Tibial nerve (tissue), 4 donors: ENCODE data around the gene PLEKHB1. TPM values are rescaled to one million over a fixed set of nuclear protein-coding genes. Genes with fewer than 3 reads are reported as not detected.
A peak's percentile ranks its signal among the peaks of the same experiment; 100 is the strongest.

Experiments used
- DNase-seq, 2 donors: peaks; one replicate each; pipeline ENCODE4 v3.0.0-alpha.2; 2019; ENCODE audit warnings: low spot score in 2 of 2
- H3K27ac ChIP-seq, 4 donors: fragments of 200-600 bp; sonication (generic) in 3 of 4; one replicate each; pipeline ENCODE4 v1.5.1; 2017 to 2019; ENCODE audit warnings: mild to moderate bottlenecking in 1 of 4
- H3K27me3 ChIP-seq, 2 donors: fragments of 200-600 bp; sonication (generic) in 1 of 2; one replicate each; pipeline versions ENCODE4 v1.5.1 to v1.6.0; 2017 to 2019
- H3K36me3 ChIP-seq, 3 donors: fragments of 200-600 bp; sonication (generic); one replicate each; pipeline ENCODE4 v1.5.1; 2018 to 2019
- H3K4me1 ChIP-seq, 4 donors: fragments of 200-600 bp; sonication (generic) in 3 of 4; one replicate each; pipeline ENCODE4 v1.5.1; 2017 to 2019
- H3K4me3 ChIP-seq, 4 donors: fragments of 200-600 bp; sonication (generic) in 3 of 4; one replicate each; pipeline ENCODE4 v1.5.1; 2017 to 2019; ENCODE audit warnings: mild to moderate bottlenecking in 1 of 4, moderate library complexity in 1 of 4
- H3K9me3 ChIP-seq, 4 donors: fragments of 200-600 bp; sonication (generic) in 3 of 4; one replicate each; pipeline ENCODE4 v1.5.1; 2017 to 2019
- CTCF ChIP-seq, 5 experiments: fragments of 200-600 bp in 3 of 5; fragments of 450-650 bp in 2 of 5; sonication (generic) in 3 of 5; IDR thresholded peaks; one replicate each; pipeline ENCODE4 v1.5.1; 2016 to 2019; ENCODE audit warnings: antibody characterized with exemption in 5 of 5, mild to moderate bottlenecking in 3 of 5, moderate library complexity in 2 of 5
- EP300 ChIP-seq, 2 donors: sonication (generic); formaldehyde crosslinking; IDR thresholded peaks; one replicate each; pipeline ENCODE4 v1.6.1; 2017; ENCODE audit warnings: antibody characterized with exemption in 2 of 2, mild to moderate bottlenecking in 1 of 2
- POLR2A ChIP-seq, 2 donors: fragments of 450-650 bp; IDR thresholded peaks; one replicate each; pipeline ENCODE4 v1.6.1; 2017; ENCODE audit warnings: antibody characterized with exemption in 2 of 2, mild to moderate bottlenecking in 2 of 2, moderate library complexity in 2 of 2
- WGBS, 2 donors: methylation state at CpG; one replicate each; pipeline ENCODE4 v1.1.5; 2018; 5-methylcytosine and 5-hydroxymethylcytosine counted together
- total RNA-seq, 4 donors: library from RNA; depleted of rRNA; stranded (reverse); fragments of >200 nt; gene quantifications; one replicate each; pipeline ENCODE4 v1.1.0, GENCODE V29; 2016

The PLEKHB1 gene
- total RNA-seq, 4 donors from 2014 or later: 71.4 to 226 (median 206) TPM

- 79 to 90% methylated on average over 8 of the region's 8 CpGs for WGBS, 2 donors
- Histone ChIP-seq H3K27ac (peak overlapping the region in 1 of 4 donors; percentile 11), H3K27me3 (no peaks in the 10 kb centered on the region), H3K4me3 (no peak overlapping the region), H3K9me3 (no peaks in the 10 kb centered on the region), H3K36me3 (peaks cover 0 to 21% (median 0%) of the 10 kb centered on the region in 3 donors), H3K4me1 (peaks cover 0 to 36% (median 16%) of the 10 kb centered on the region in 4 donors)
- DNase-seq: no peak
- no peak for TF ChIP-seq CTCF (IDR thresholded peaks at IDR 0.05)
- TF ChIP-seq EP300 (IDR thresholded peaks at IDR 0.05): no peak
- no peak for TF ChIP-seq POLR2A (IDR thresholded peaks at IDR 0.05)
These were observed 9.3 kb downstream of the PLEKHB1 start for GRCh38 chr11:73655686-73656085.

- no peak for DNase-seq
- TF ChIP-seq POLR2A (IDR thresholded peaks at IDR 0.05) (no peak), EP300 (IDR thresholded peaks at IDR 0.05) (no peak), CTCF (IDR thresholded peaks at IDR 0.05) (no peak)
- peaks cover 0 to 21% (median 0%) of the 10 kb centered on the region in 3 donors for H3K36me3 ChIP-seq
- 60 to 64% methylated on average over 3 of the region's 3 CpGs for WGBS, 2 donors
- no peaks in the 10 kb centered on the region for H3K27me3 ChIP-seq
- no peak overlapping the region for H3K27ac ChIP-seq
- H3K9me3 ChIP-seq: no peaks in the 10 kb centered on the region
- peaks cover 0 to 33% (median 16%) of the 10 kb centered on the region in 4 donors for H3K4me1 ChIP-seq
- H3K4me3 ChIP-seq: no peak overlapping the region
These were observed 10.6 kb downstream of the PLEKHB1 start for GRCh38 chr11:73656985-73657384.

- H3K9me3 ChIP-seq: no peaks in the 10 kb centered on the region
- H3K27ac ChIP-seq: peak overlapping the region in 1 of 4 donors; percentile 66
- DNase-seq: no peak
- 88 to 93% methylated on average over 3 of the region's 3 CpGs for WGBS, 2 donors
- peaks cover 0 to 38% (median 11%) of the 10 kb centered on the region in 4 donors for H3K4me1 ChIP-seq
- H3K36me3 ChIP-seq: peaks cover 0 to 13% (median 0%) of the 10 kb centered on the region in 3 donors
- TF ChIP-seq EP300 (IDR thresholded peaks at IDR 0.05): no peak
- TF ChIP-seq CTCF (IDR thresholded peaks at IDR 0.05): no peak
- no peak for TF ChIP-seq POLR2A (IDR thresholded peaks at IDR 0.05)
- H3K27me3 ChIP-seq: no peaks in the 10 kb centered on the region
- H3K4me3 ChIP-seq: no peak overlapping the region
These were observed 13.6 kb downstream of the PLEKHB1 start for GRCh38 chr11:73659961-73660360.

DNA sequence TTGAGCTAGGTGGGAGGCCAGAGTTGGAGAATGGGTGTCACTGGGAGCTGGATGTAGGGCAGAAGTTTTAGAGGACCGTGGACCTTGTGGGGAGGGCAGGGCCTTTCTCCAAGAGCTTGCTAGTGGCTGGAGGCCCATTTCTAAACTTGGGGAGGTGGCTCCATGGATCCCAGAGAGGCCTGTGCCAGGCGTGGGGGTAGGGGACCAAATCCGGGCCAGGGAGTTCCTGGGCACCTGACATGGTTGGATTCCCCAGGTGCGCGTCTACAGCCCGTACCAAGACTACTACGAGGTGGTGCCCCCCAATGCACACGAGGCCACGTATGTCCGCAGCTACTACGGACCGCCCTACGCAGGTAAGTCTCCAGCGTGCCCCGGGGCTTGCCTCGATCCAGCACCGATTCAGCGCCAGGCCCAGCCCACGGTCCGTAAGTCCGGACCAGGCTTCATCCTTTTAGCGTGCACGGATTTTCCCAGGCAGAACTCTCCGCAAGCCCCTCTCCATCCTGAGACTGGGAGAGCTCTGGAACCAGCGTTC lies 14.2 kb downstream of the PLEKHB1 start:
- H3K27ac ChIP-seq: peak overlapping the region in 1 of 4 donors; percentile 66
- peaks cover 0 to 44% (median 13%) of the 10 kb centered on the region in 4 donors for H3K4me1 ChIP-seq
- no peaks in the 10 kb centered on the region for H3K9me3 ChIP-seq
- H3K27me3 ChIP-seq: no peaks in the 10 kb centered on the region
- no peak for DNase-seq
- H3K4me3 ChIP-seq: peak overlapping the region in 2 of 4 donors; percentile 22 to 43
- TF ChIP-seq EP300 (IDR thresholded peaks at IDR 0.05) (no peak), POLR2A (IDR thresholded peaks at IDR 0.05) (no peak), CTCF (IDR thresholded peaks at IDR 0.05) (no peak)
- WGBS, 2 donors: 42 to 47% methylated on average over 10 to 23 of the region's 25 CpGs
- H3K36me3 ChIP-seq: peaks cover 0 to 8% (median 0%) of the 10 kb centered on the region in 3 donors

- Histone ChIP-seq H3K36me3 (peaks cover 0 to 4% (median 0%) of the 10 kb centered on the region in 3 donors), H3K4me3 (peak overlapping the region in 2 of 4 donors; percentile 22 to 43), H3K4me1 (peaks cover 0 to 44% (median 13%) of the 10 kb centered on the region in 4 donors), H3K27me3 (no peaks in the 10 kb centered on the region), H3K9me3 (no peaks in the 10 kb centered on the region), H3K27ac (peak overlapping the region in 1 of 4 donors; percentile 66)
- DNase-seq: peak; percentile 86 to 95
- TF ChIP-seq CTCF (IDR thresholded peaks at IDR 0.05) (peak; percentile 95 to 100 (median 96)), EP300 (IDR thresholded peaks at IDR 0.05) (peak in 1 of 2 donors; percentile 36), POLR2A (IDR thresholded peaks at IDR 0.05) (no peak)
- 11 to 13% methylated on average over 25 to 26 of the region's 40 CpGs for WGBS, 2 donors
These were observed 14.8 kb downstream of the PLEKHB1 start for GRCh38 chr11:73661035-73661628.
